ENCODE measurements around the gene AADAC.
A peak's percentile ranks its signal among the peaks of the same experiment; 100 is the strongest.
"Not testable (repeated sequence)": the region's sequence is repeated elsewhere in the genome, so short reads cannot be mapped to it uniquely, and the experiment has no call there.

Gene AADAC, protein sequence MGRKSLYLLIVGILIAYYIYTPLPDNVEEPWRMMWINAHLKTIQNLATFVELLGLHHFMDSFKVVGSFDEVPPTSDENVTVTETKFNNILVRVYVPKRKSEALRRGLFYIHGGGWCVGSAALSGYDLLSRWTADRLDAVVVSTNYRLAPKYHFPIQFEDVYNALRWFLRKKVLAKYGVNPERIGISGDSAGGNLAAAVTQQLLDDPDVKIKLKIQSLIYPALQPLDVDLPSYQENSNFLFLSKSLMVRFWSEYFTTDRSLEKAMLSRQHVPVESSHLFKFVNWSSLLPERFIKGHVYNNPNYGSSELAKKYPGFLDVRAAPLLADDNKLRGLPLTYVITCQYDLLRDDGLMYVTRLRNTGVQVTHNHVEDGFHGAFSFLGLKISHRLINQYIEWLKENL

DNA sequence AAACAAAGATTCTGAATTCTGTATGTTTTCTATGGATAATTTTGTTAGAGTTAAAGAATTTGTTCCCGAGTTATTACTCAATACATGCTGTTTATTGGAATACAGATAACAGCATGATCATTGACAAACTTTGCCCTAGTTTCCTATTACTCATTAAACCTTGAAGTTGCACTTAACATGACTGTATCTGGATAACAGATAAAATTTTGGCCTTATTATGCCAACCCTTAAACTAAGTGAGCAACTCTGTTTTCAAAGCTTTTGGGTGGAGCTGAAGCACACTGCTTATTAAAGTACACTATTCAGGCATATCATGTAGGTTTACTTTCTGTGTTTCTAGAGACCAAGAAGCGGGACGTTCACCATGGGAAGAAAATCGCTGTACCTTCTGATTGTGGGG is at the start of gene AADAC:
Gene AADAC, plus strand, starts transcription at position 318 of the 400 bp plus-strand sequence. Its CDS starts 47 bp downstream, at position 365.
- DNase-seq = no peak

DNA sequence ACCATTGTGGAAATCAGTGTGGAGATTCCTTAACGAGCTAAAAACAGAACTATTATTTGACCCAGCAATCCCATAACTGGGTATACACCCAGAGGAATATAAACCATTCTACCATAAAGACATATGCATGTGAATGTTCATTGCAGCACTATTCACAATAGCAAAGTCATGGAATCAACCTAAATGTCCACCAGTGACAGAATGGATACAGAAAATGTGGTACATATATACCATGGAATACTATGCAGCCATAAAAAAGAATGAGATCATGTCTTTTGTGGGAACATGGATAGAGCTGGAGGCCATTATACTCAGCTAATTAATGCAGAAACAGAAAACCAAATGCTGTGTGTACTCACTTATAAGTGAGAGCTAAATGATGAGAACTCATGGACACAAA is 49.2 kb upstream of the AADAC start:
- DNase-seq = not testable (repeated sequence)

DNA sequence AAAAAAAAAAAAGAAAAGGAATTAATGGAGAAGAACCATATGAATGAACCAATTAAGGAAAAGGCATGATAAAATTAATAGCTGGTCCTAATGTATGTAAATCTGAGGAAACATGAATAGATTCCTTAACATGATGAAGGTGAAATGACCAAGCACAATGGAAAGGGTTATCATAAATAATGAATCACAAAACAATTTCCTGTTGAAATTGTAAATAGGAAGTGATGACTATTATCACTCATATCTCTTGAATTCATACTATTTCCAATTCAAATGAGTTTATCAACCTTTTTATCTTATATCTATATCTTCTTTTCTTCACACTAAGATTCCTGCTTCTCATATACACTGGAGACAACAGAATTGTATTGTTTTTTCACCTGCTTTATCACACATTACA is 48.2 kb upstream of the AADAC start:
- DNase-seq = no peak

DNA sequence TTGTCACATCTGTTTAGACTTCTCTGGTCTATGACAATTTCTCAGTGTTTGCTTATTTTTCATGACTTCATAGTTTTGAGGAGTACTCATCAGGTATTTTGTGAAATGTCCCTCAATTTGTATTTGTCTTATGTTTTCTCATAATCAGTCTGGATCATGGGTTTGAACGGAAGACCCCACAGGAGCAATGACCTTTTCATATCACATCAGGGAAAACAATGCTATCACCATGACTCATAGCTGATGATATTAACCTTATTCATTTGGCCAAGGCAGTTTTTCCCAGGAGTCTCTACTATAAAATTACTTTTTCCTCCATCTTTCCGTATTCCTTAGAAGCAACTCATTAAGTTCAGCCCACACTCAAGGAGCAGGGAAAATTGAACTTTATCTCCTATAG is 47.5 kb upstream of the AADAC start:
- DNase-seq = no peak

DNA sequence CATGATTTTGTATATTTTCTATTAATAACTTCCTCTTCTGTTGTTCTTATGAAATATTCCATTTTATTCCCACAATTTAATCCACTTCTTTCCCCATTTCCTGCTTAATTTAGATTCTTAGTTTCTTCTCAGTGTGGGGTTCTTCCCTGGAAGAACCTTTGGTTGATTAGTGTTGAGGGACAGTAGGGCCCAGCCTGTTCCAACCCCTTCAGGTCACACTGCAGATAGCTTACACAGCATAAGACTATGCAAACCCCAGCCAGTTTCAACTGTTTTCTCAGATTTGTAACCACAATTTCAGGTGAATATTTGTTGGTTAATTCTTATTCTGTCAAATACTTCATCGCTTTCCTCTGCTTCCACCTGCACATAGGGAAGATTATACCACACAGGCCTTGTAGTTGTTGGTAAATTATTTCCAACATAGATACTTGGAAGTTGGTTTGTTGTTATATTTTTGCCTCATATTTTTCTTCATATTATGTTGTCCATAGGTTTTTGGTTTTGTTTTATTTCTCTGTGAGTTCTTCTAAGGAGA is 45.5 kb upstream of the AADAC start:
- DNase-seq = no peak

DNA sequence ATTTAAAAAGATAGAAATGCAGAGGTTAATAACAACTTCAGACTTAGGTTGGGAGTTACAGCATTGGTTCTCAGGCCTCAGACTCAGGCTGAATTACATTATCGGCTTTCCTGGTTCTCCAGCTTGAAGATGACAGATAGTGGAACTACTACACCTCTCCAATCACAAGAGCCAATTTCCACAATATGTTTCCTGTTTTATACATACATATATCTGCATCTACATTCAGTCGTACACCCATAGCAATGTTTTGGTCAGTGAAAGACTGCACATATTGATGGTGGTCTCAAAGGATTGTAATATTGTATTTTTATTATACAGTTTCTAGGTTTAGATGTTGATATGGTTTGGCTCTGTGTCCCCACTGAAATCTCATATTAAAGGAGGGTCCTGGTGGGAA is 44.7 kb upstream of the AADAC start:
- DNase-seq = no peak

DNA sequence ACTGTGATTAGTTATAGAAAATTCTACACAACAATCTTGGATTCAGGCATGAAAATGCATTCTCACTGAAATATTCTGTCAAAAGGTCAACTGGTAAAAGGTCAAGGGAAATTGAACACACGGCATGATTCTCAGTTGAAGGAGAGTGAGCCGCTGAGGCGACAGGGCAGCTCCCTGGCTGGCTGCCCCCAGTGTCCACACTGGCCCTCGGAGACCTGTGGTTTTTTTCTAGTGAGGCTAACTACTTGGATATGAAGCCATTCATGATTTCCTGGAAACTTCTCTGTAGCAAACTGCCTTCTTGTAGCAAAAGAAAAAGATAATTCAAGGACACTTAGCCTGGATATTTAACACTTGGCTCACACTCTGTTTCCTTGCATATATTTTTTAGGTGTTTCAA is 43.0 kb upstream of the AADAC start:
- no peak for DNase-seq

DNA sequence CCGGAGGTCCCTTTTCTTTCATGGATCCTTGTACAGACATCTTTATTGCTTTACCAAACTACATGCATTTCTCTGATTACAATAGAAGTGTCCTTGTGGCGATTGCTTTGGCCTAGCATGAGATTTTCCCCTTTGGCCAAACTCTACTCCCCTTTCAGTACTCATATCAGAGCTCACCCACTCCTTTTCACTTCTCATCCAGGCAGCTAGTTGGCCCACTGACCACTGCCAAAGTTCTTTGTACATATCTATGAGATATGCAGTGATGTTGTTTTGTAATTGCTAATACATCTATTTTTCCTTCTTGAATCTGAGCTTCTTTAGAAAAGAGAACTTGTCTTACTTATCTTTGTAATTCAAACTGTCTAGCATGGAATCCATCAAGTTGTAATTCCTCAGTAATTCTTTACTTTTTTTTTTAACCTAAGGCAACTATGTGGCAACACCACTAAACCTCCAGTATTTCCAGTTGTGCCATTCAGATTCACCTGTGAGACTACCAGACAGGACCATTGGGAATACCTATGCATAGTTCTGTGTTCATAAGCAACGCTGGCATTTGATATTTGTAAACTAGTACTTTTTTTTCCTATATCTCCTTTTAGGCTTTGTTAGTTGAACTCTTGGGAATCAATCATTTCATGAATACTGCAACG is 41.0 kb upstream of the AADAC start:
- no peak for DNase-seq

DNA sequence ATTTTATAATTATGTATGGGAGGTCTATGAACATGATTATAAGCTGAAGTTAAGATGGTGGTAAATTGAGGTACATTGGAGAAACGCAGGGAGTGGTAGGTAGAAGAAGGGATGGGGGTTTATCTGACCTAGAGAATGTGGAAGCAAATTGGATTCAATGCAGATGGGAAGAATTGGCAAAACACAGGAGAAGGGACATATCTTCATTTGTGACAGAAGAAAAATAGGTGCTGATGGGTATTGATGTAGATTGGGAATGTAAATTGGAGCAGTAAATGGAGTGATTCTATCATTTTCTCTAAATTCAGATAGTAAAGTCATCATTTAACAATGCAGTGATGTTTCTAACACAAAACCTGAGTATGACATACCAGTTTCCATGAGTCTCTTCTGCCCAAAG is 39.7 kb upstream of the AADAC start:
- no peak for DNase-seq

DNA sequence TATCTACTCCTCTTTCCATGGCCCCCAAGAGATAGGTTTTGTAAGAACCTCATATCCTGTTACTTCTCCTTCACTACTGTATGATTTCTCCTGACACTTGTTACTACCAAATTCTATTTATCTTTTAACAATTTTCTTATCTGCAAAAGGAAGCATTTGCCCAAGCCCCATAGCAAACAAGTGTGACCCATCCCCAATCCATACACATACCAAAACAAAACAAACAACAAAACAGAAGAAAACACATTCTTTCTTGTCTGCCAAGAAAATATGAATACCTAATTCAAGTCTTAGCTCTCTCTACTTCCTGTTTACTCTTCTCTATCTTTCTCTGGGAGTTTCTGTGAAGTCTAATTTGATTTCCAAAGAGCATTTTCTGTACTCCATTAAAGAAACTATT is 39.0 kb upstream of the AADAC start:
- no peak for DNase-seq

DNA sequence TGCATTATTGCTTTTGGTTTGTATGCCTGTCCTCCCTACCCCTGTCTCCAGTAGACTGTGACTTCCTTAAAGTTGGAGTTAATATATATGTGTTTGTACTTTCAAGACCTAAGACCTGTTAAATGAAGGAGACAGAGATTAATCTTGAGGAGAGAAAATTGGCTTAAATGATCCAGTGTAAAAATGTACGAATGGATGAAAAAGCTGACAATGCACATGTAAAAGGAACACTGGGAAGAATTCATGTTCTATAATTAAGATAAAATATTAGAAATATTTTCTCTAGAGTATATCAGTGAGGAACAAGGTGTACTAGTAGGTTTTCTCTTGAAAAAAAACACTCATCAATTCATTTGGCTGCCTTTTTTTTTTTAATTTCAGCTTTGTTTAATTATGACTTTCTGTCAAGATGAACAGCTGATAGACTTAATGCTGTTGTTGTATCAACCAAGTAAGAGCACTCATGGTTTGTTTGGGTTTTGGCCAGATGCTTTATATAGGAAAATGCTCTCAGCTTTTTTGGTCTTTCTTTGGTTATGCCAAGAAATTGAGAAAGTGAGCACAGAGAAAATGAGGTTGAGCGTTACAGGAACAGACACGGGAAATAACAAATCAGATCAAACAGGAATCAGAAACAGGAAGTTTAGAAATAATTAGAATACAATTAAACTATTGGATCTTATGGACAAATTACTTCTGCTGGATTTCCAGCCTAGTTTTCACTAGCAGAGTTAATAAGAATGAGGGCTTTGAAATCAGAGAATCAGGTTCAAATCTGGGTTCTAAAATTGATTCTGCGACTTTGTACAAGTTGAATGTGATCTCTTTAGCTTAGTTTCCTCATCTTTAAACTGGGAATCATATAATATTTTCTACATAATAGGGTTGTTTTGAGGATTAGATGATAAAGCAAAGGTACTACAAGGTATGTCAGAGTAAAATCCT is 38.3 kb upstream of the AADAC start:
- peak; percentile 38 for DNase-seq

DNA sequence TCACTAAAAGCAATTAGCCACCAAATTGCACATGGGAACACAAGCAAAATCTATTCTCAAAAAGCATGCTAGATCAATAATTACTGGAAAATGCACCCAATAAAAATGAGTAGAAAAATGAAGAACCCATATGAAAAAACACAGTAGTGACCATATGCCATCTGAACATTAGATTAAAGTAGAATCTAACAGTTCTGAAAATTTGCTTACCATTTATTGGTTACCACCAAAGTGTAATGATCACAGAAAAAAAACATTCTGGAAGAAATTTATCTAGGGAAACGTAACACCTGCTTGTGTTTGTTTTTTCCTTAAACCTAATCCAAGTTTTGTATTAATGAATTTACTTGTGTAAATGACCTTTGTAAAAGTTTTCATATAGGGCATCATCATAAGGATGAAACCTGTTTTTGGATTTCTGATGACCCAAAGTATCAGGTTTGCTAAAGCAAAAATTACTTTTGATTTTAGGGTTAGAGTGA is 37.6 kb upstream of the AADAC start:
- no peak for DNase-seq

DNA sequence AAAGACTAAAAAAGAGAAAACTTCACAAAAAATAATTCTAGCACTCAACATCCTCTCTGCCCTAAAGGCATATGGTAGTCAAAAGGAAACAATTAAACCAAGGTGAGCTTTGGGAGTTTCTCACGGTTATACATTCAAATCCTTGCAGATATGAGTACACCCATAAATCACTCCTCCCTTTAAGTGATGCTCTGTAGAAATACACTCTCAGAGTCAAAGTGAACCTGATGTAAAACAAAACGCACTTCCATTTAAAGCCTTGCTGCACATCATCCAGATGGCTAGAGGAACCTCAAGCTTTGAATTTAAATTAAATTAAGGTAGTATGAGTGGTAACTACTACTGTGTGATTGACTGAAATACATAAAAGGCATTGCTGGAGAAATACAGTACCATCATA is 36.0 kb upstream of the AADAC start:
- DNase-seq = peak; percentile 93

DNA sequence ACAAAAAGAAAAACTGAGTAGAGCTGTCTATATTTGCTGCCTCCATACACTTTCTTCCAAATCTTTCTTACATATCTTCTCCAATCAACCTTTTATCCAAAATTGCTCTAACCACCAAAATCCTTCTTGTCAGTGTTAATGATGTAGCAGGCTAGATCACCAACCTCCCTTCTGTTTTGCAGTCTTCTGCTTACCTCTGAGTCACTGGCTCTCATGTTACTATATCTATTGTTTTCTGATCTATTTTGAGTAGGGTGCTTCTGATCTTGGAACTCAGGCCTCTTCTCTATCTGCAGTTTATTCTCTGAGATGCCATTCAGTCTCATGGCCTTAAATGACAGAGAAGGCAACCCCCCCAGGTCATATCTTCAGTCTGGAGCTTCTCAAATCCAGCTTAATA is 26.3 kb upstream of the AADAC start:
- DNase-seq = peak; percentile 65

DNA sequence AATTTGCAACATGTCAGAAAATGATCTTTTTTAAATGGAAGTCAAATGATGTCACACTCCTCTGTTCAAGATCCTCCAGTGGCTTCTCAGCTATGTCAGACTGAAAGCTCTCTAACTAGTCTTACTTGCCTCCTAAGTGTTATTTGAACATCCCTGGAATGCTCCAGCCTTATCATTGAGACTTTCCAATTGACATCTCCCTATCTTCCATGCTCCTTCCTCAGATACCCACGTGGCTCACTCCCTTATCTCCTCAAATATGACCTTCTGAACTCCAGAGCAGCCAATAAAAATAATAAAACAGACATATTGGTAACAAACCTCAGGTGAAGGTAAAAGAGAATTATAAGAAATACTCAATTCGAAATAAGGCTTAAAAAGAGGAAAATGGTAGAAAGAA is 25.5 kb upstream of the AADAC start:
- DNase-seq = no peak

DNA sequence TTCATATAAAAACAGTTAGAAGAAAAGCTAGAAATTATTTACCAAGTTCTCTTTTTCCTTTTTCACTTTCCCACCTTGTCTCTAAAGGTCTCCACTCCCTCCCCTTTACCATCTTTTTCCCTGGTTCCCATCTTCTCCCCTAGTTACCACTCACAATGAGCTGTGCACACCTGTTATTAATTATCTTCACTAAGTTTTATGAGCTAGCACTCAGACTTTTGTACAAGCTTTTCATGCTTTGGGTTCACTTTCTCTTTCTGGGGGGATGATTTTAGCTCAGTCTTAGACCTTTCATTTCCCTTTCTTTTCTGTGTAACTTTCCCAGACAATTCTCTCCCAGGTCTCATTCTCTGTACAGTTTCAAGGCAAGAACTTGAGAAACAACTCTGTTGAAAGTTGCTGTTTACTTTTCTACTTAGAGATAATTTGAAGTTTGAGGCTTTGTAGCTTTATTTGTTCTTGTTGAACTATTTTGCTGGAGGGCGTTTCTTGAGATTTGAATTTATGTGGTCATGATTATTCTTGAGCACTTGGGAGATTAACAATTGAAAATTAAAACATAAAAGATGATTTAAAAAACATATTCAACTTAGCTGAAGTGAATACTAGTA is 24.0 kb upstream of the AADAC start:
- no peak for DNase-seq

DNA sequence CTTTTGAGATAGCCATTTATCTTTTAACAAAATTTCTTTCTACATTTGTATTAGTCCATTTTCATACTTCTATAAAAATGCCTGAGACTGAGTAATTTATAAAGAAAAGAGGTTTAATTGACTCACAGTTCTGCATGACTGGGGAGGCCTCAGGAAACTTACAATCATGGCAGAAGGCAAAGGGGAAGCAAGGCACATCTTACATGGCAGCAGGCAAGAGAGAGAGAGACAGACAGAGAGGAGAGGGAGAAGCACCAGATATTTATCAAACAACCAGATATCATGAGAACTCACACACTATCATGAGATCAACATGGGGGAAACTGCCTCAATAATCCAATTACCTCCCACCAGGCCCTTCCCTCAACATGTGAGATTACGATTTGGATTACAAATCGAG is 23.2 kb upstream of the AADAC start:
- DNase-seq = not testable (repeated sequence)

DNA sequence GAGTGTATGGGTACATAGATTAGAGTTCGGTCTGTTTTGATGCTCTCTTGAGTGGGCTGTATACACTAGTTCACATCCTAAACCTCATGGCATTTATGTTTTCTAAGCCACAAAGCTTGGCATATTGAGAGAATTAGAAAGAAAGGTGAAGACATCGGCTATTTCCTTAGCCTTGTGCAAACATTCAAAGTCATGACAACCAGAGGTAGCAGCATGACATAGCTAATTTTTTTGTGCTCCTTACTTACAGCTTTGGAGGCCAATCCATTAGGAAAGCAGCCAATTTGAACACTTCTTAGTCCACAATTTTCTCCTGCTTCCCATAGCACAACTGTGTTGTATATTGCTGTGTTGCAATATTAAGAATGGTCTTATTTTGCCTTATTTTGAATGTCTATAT is 21.5 kb upstream of the AADAC start:
- no peak for DNase-seq

DNA sequence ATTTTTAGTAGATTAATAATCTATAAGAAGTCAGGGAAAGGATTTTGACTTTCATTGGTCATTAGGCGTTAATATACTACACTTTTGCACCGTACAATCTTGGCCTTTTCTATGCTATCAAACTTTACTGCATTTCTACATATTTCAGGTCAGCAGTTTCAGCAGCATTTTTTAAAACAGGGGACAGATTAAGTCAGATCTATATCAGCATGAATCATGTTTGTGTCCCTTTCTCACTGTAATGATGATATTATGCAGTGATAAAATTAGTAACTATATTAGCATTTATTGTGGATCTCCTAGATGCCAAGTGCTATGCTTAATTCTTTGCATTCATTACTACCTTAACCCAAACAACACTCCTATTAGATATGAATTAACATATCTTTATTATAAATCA is 20.3 kb upstream of the AADAC start:
- DNase-seq = no peak

DNA sequence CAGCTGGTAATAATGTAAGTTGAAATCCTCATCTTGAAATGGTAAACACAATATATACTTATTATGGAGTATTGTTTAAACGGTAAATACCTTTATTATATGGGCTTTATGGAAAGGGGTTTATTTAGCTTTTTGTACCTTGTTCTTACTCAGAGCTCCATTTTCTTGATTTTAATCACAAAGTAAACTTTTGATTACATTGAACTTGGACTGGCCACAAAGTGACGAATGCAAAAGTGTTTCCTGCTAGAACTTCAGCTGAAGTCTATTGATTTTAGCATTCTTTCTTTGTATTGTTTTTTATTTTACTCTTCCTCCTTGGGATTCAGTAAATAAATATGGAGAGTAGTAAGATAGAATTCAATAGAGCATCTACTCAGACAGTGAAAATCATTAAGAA is 19.8 kb upstream of the AADAC start:
- no peak for DNase-seq

DNA sequence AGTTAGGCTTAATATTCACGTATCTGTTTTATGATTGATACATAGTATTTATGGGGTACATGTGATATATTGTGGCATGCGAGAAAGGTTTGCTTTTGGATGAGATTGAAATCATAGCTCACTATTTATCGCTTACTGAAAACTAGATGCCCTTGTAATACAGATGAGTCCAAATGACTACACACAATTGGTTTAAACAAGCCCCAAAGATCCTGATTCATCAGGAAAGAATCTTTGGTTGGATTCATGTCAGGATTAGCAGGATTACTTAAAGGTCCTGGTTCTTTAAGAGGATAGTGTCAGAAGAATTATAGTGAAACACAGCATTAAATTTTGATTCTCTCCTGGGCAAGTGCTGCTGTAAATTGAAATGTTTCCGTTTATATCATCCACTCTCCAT is 18.6 kb upstream of the AADAC start:
- no peak for DNase-seq

DNA sequence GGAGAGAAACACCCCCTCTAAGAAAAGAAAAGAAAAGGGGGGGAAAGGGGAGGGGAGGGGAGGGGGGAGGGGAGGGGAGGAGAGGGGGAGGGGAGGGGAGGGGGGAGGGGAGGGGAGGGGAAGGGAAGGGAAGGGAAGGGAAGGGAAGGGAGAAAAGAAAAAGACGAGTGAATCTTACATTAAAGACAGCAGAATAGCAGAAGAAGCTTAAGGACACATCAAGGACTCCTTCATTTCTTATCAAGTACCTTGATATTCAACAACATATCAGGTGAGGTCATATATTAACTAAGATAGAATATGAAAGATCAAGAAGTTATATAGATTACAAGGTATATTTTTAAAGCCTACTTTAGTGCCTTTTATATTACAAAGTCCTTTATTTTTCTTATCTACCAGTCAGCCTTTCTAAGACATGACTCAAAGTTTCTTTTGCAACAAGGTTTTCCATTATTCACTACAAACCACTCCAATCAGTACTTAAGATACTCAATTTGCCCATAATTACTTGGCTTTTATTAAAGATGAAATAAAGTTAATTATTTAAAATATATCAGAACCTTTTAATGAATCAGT is 17.7 kb upstream of the AADAC start:
- DNase-seq = no peak

Data from NCI-H1436 treated with DMSO at 0.1 percent for 48 hours (cell line).